Left ventricle myocardium inferior (tissue), 1 donor: ENCODE data around the gene LDLRAD3. TPM values are rescaled to one million over a fixed set of nuclear protein-coding genes. Genes with fewer than 3 reads are reported as not detected.

Source experiments
- DNase-seq: peaks from one replicate; pipeline ENCODE4 v3.0.0-alpha.2; 2020
- H3K27ac ChIP-seq: fragments of 200-600 bp; replicated peaks from 2 replicates; pipeline ENCODE4 v1.8.0; 2021
- H3K27me3 ChIP-seq: fragments of 200-600 bp; 2 replicates; pipeline ENCODE4 v1.8.0; 2021; ENCODE audit warnings: low read depth
- H3K36me3 ChIP-seq: fragments of 200-600 bp; 2 replicates; pipeline ENCODE4 v1.8.0; 2021
- H3K4me1 ChIP-seq: fragments of 200-600 bp; 2 replicates; pipeline ENCODE4 v1.8.0; 2021
- H3K4me3 ChIP-seq: fragments of 200-600 bp; 2 replicates; pipeline ENCODE4 v1.8.0; 2021; ENCODE audit warnings: mild to moderate bottlenecking, moderate library complexity
- H3K9me3 ChIP-seq: fragments of 200-600 bp; replicated peaks from 2 replicates; pipeline ENCODE4 v1.8.0; 2021
- CTCF ChIP-seq: fragments of 200-600 bp; IDR thresholded peaks from 2 replicates; pipeline ENCODE4 v1.8.0; 2021; ENCODE audit warnings: antibody characterized with exemption, mild to moderate bottlenecking, borderline replicate concordance
- intact Hi-C: fragments of 100-400 bp; cut with micrococcal nuclease; formaldehyde crosslinking; loops from one replicate; pipeline ENCODE4 v1.11.0; 2022
- total RNA-seq: library from RNA; stranded (reverse); fragmentation: NEBNext Ultra II Directional; extraction: Animal tissue kit (Norgen Biotek cat#: 25700); gene quantifications from one replicate; pipeline ENCODE4 v1.2.1, GENCODE V29; 2021
- donor health status: DM: no; HTN: yes; CAD: no; lungs with severe emphysema.

The LDLRAD3 gene
- total RNA-seq, 1 donor from 2014 or later, result 1.0 TPM

- Histone ChIP-seq H3K9me3 (no peaks in the 10 kb centered on the region), H3K27me3 (peaks cover 28% of the 10 kb centered on the region), H3K36me3 (no peaks in the 10 kb centered on the region), H3K4me3 (no peak overlapping the region), H3K4me1 (peaks cover 9% of the 10 kb centered on the region), H3K27ac (no peak overlapping the region)
- DNase-seq, result no peak
- TF ChIP-seq CTCF, result peak; percentile 34
- intact Hi-C loops, result no loop called here
Measured at GRCh38 chr11:36149538-36150242, 205.8 kb downstream of the LDLRAD3 start.

GRCh38 chr11:36150986-36151385 lies 207.1 kb downstream of the LDLRAD3 start:
- intact Hi-C loops, result no loop called here
- no peak for DNase-seq
- Histone ChIP-seq H3K27ac (no peak overlapping the region), H3K36me3 (no peaks in the 10 kb centered on the region), H3K27me3 (peaks cover 29% of the 10 kb centered on the region), H3K9me3 (no peaks in the 10 kb centered on the region), H3K4me1 (peaks cover 19% of the 10 kb centered on the region), H3K4me3 (no peak overlapping the region)
- TF ChIP-seq CTCF, result no peak

DNA sequence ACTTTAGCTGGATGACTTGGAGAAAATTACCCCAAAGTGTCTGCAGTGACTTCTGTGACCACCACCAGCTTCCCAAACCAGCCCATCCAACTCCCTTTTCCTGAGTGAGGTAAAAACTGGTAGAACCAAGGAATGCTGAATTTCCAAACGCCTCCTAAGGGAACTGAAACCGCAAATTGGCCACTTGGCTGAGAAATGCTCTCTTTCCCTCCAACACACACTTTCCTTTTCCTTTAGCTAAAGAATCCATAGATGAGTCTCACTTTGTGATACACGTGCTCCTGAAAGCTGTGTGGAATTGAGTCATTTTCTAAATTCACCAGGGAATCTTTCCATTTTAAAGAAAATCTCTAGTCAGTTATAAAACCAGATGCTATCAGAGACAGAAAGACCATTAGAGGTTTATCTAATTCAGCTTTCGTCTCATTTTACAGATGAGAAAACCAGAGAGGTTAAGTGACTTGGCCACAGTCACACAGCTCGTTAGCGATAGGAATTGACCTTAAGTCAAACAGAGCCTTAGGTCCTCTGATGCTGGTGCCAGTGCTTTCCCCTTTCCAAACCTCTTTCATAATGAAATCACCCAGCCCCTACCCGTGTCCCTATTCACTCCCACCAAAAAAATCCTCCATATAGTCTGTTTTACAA lies 208.2 kb downstream of the LDLRAD3 start:
- no peak for DNase-seq
- peaks cover 29% of the 10 kb centered on the region for H3K27me3 ChIP-seq
- intact Hi-C loops, result no loop called here

GRCh38 chr11:36153551-36153950 lies 209.7 kb downstream of the LDLRAD3 start:
- DNase-seq, result no peak
- H3K4me3 ChIP-seq, result no peak overlapping the region
- no peaks in the 10 kb centered on the region for H3K9me3 ChIP-seq
- H3K27me3 ChIP-seq, result peaks cover 20% of the 10 kb centered on the region
- no peaks in the 10 kb centered on the region for H3K36me3 ChIP-seq
- peaks cover 41% of the 10 kb centered on the region for H3K4me1 ChIP-seq
- intact Hi-C loops, result no loop called here
- no peak for TF ChIP-seq CTCF
- H3K27ac ChIP-seq, result no peak overlapping the region

More for the DNA sequence above, 208.2 kb downstream of the LDLRAD3 start:
- Histone ChIP-seq H3K36me3 (no peaks in the 10 kb centered on the region), H3K4me1 (peaks cover 30% of the 10 kb centered on the region), H3K9me3 (no peaks in the 10 kb centered on the region), H3K4me3 (no peak overlapping the region), H3K27ac (no peak overlapping the region)
- TF ChIP-seq CTCF, result no peak

DNA sequence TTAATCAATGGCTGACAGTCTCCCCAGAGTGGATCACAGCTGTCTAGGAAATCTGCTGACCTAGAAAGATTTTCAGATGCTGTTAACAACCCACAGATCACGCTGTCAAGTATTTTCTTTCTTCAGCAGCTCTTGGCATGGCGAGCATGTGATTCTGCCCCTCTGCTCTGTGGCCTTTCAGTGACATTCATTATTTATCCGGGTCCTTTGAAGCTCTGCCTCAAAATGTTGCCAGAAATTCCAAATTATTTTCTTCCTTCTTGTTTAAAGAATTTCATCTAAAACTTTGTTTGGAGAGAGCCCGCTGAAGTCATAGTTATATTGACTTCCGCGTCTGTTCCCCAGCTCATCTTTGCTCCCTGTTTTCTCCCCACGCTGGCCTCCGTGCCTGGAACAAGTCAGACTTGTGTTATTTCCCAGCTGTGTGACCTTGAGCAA lies 211.3 kb downstream of the LDLRAD3 start:
- Histone ChIP-seq H3K27ac (peak overlapping the region; percentile 75), H3K4me1 (peaks cover 35% of the 10 kb centered on the region), H3K27me3 (peaks cover 18% of the 10 kb centered on the region), H3K9me3 (no peaks in the 10 kb centered on the region), H3K4me3 (no peak overlapping the region), H3K36me3 (no peaks in the 10 kb centered on the region)
- peak; percentile 32 for DNase-seq
- intact Hi-C loops, result no loop called here
- TF ChIP-seq CTCF, result no peak
